ENCODE data around the gene LOC101059915.

Gene LOC101059915

DNA sequence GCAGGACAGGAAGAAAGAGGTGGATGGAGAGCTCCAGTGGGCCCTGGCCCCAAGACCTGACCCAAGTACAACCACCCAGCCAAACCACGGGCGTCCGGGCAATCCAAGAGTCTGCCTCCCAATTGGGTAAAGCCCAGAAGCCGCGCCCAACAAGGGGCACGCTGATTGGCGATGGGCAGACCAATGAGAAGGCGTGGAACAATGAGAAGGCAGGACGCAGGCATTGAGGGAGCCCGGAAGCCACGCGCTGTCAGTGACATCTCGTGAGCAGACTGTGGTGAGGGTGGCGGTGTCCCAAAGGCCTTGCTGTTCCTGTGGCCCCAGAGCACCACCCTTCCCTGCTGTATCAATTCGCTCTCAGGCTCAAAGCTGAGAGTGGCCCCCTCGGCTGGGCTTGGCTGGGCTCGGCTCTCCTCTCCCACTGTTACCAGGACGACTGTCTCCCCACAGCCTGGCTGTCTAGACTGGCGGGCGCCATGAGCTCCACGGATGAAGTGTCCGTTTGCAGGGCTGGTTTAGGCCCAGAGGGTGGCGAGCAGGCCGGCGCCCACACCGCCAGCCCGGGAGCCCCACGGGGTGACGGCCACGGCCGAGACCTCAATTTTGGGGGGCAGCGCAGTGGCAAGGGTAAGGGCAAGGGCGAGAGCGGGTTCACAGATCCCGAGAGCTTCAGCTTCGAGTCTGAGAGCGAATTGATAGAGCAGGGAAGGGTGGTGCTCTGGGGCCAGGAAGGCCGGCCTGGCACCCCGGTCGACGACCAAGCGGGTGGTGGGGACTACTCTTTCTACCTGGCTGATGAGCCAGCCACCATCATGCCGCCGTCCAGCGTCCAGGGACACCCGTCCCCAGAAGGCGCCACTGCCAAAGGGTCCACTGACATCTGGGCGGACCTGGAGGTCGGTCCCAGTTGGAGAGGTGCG is at the start of gene LOC101059915:
LOC101059915 (plus strand) TSS at position 219 of the 920 bp plus-strand sequence.
- ChIA-PET POLR2A (no interaction called here), CTCF (no interaction called here)
- Histone ChIP-seq H3K36me3 (ENCODE audit: control insufficient read depth in 2 of 2, extremely low read depth in 1 of 2, insufficient read depth in 2 of 2, low read length in 2 of 2) (no peaks in the 10 kb centered on the region), H3K4me2 (ENCODE audit: insufficient read depth, low read length) (no peak within 1 kb of the TSS), H3K9me1 (replicated peaks; ENCODE audit: control insufficient read depth, extremely low read depth, insufficient read depth, low read length) (no peaks in the 10 kb centered on the region), H3K79me2 (ENCODE audit: control insufficient read depth, insufficient read depth, low read length) (no peaks in the 10 kb centered on the region), H3K9me3 (replicated peaks; ENCODE audit: control insufficient read depth, insufficient read depth, low read length) (no peaks in the 10 kb centered on the region), H4K20me1 (replicated peaks; ENCODE audit: control insufficient read depth, extremely low read depth, insufficient read depth, low read length) (no peaks in the 10 kb centered on the region), H3K27ac (ENCODE audit: insufficient read depth, low read depth, low read length) (no peak within 1 kb of the TSS), H3K4me1 (ENCODE audit: control insufficient read depth, extremely low read depth, insufficient read depth, low read length) (no peaks in the 10 kb centered on the region), H3K9ac (replicated peaks; ENCODE audit: extremely low read depth, insufficient read depth, low read length) (no peak within 1 kb of the TSS), H2AFZ (ENCODE audit: low read depth, low read length) (no peak within 1 kb of the TSS), H3K4me3 (replicated peaks in 1 of 3; ENCODE audit: insufficient read depth in 1 of 3, low read depth in 1 of 3, low read length in 3 of 3) (no peak within 1 kb of the TSS), H3K27me3 (ENCODE audit: control insufficient read depth in 2 of 2, insufficient read depth in 2 of 2, low read length in 2 of 2) (no peaks in the 10 kb centered on the region)
- FAIRE-seq (no peak), DNase-seq (ENCODE audit: low read depth, low spot score) (no peak)
- TF ChIP-seq POLR2AphosphoS5 (IDR thresholded peaks at IDR 0.05; ENCODE audit: insufficient read depth, low read depth, low read length) (no peak), GATA2 (IDR thresholded peaks at IDR 0.05; ENCODE audit: insufficient read depth, insufficient read length, low read depth, low read length) (no peak), POLR2A (IDR thresholded peaks at IDR 0.05; ENCODE audit: low read depth, low read length) (no peak), EZH2 (IDR thresholded peaks at IDR 0.05; ENCODE audit: borderline replicate concordance, low read depth, low read length, severe bottlenecking) (no peak), FOS (IDR thresholded peaks at IDR 0.05; ENCODE audit: borderline replicate concordance, insufficient read depth, low read length) (no peak), JUN (IDR thresholded peaks at IDR 0.05; ENCODE audit: borderline replicate concordance, insufficient read depth, insufficient read length, low read depth) (no peak), MYC (IDR thresholded peaks at IDR 0.05; ENCODE audit: low read depth, low read length) (no peak)
- TF ChIP-seq, protein P1, sequence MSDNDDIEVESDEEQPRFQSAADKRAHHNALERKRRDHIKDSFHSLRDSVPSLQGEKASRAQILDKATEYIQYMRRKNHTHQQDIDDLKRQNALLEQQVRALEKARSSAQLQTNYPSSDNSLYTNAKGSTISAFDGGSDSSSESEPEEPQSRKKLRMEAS (IDR thresholded peaks at IDR 0.05; ENCODE audit: insufficient read depth, insufficient read length) = no peak
- TF ChIP-seq, protein P2, sequence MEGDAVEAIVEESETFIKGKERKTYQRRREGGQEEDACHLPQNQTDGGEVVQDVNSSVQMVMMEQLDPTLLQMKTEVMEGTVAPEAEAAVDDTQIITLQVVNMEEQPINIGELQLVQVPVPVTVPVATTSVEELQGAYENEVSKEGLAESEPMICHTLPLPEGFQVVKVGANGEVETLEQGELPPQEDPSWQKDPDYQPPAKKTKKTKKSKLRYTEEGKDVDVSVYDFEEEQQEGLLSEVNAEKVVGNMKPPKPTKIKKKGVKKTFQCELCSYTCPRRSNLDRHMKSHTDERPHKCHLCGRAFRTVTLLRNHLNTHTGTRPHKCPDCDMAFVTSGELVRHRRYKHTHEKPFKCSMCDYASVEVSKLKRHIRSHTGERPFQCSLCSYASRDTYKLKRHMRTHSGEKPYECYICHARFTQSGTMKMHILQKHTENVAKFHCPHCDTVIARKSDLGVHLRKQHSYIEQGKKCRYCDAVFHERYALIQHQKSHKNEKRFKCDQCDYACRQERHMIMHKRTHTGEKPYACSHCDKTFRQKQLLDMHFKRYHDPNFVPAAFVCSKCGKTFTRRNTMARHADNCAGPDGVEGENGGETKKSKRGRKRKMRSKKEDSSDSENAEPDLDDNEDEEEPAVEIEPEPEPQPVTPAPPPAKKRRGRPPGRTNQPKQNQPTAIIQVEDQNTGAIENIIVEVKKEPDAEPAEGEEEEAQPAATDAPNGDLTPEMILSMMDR (IDR thresholded peaks at IDR 0.05; ENCODE audit: extremely low read depth in 1 of 2, insufficient read depth in 1 of 2, low read depth in 1 of 2, low read length in 2 of 2) = no peak
- dilution Hi-C loops (cut with MboI; ENCODE audit: extremely low pct_ligation_motif_present, low sequenced_read_pairs) (no loop called here), intact Hi-C loops (cut with micrococcal nuclease) (no loop called here)
- no TSS peak for BruUV-seq (replicated peaks)

All from endothelial cell of umbilical vein (primary cell).